AG08396 (cell line): ENCODE measurements around the gene DNAH12.
"Not testable (repeated sequence)": the region's sequence is repeated elsewhere in the genome, so short reads cannot be mapped to it uniquely, and the experiment has no call there.

ENCODE experiments used
- DNase-seq: peaks from one replicate; pipeline ENCODE4 v3.0.0; 2012; ENCODE audit warnings: low spot score, mixed read lengths

The DNAH12 gene

DNA sequence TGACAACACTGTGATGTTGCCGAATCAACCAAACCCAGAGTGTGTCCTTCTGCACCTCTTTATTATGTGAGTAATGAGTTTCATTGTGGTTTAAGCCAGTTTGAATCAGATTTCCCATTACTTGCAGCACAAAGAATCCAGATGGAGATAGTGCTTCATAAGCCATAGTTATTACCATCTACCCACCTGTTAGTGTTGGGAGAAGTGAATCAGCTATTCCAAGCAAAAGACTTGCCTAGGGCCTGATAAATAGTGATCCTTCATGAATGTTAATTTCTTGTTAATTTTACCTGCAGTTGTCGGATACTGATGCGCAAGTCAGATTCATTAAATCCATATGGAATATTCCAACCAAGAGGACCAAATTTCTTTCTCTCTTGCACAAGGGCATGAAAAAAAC, 229.9 kb downstream of the DNAH12 start:
- no peak for DNase-seq

- DNase-seq, result no peak
These were observed 234.3 kb downstream of the DNAH12 start for GRCh38 chr3:57309769-57310360.

DNA sequence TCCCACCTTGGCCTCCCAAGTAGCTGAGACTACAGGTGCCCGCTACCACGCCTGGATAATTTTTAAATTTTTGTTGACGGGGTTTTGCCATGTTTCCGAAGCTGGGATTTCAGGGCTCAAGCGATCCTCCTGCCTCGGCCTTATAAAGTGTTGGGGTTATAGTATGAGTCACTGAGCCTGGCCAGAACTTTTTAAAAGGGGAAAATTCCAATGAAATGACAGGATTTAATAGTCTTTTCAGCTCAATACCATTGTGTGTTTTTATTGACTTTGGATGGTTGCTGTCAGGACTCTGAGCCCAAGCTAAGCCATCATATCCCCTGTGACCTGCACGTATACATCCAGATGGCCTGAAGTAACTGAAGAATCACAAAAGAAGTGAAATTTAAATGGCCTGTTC, 240.6 kb downstream of the DNAH12 start:
- DNase-seq, result not testable (repeated sequence)

GRCh38 chr3:57298041-57298440, 246.1 kb downstream of the DNAH12 start:
- no peak for DNase-seq

- DNase-seq, result no peak
These were observed 251.1 kb downstream of the DNAH12 start for GRCh38 chr3:57292897-57293526.

GRCh38 chr3:57292159-57292896, 251.8 kb downstream of the DNAH12 start, which contains the start of gene ASB14:
Gene ASB14, minus strand, starts transcription at chr3:57292685. Its CDS starts 652 bp downstream, at chr3:57292033.
- DNase-seq, result no peak

- DNase-seq, result no peak
These were observed 255.7 kb downstream of the DNAH12 start for GRCh38 chr3:57288403-57288802.

DNA sequence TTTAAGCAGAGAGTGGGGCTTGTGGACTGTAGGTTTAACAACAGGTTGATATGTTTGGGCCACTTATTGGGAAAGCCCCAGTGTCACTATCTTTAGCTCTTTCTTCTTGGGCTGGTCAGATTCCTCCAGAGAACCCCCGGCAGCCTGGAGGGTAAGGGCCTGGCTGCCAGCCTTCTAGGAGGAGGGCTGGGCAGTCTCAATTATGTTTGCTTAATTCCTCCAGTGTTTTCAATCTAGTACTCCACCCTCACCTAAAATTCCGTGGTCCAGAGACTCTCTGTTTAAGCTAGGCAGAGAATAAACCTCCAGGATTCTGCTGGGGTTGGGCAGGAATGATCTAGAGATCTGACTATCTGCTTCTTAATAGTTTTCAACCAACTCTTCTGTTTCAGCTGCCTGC, 256.9 kb downstream of the DNAH12 start:
- DNase-seq, result no peak

DNA sequence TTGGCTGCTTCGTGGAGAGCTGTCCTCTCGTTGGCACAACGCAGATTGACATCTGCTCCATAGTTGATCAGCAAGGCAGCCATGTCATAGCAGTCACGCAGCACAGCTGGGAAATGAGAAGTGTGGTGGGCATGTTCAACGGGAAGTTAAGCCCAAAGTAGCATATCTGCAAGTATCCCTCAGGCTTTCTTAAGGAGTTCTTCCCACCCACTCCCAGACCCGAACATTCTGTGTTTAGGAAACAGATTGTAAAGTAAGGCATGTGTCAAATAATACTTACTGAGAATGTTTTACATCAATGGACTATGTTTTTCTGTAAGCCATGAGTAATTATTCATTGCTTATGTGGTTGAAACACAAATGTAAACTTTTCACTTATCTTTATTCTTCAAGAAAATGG, 260.8 kb downstream of the DNAH12 start:
- DNase-seq, result no peak

DNA sequence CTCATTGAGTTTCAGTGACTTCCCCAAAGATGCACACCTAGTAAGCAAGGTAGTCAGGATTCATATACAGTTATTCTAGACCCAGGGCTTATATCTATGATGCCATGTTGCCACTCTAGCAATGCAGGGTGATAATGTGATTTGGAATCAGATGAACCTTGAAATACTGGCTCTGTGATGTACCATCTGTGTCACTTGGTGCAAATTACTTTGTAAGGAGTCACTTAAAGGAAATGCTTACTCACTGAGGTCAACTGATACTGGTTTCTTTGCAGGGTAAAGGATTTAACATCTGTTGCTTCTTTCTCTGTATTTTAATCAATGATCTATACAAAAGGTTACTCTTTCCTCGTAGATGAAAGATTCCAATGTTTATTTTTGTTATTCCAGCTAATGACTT, 262.4 kb downstream of the DNAH12 start:
- no peak for DNase-seq

- DNase-seq, result no peak
These were observed 264.5 kb downstream of the DNAH12 start for GRCh38 chr3:57279685-57280084.

DNA sequence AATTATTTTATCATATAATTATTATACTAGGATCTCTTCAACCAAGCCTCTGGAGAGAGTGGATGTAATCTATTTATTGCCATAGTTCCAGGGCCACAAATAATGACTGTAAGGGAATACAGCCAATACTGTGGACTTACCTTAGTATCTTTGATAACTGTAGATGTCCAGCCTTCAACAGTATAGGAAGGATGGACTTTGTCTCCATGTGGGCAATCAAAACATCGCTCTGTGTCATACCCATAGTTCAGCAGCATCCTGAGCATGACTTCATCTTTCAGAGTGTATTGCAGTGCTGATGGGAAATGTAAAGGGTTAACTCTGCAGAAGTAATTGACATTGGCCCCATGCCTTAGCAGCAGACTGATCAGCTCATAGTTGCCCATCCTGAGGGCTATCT, 265.9 kb downstream of the DNAH12 start:
- DNase-seq, result no peak

DNA sequence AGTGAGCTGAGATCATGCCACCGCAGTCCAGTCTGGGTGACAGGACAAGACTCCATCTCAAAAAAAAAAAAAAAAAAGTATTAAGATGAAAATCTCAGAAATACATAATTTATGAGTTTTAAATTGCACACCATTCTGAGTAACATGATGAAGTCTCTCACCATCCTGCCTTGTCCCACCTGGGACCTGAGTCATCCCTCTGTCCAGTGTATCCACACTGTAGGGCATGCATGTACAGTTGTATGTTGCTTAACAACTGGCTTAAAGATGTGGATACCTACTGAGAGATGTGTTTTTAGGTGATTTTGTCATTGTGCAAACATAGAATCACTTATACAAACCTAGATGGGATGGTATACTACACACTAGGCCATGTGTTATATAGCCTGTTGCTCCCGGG, 268.8 kb downstream of the DNAH12 start:
- no peak for DNase-seq

- no peak for DNase-seq
These were observed 269.3 kb downstream of the DNAH12 start for GRCh38 chr3:57274845-57275244.

GRCh38 chr3:57268416-57268815, 275.7 kb downstream of the DNAH12 start:
- DNase-seq, result no peak

GRCh38 chr3:57261929-57262328, 282.2 kb downstream of the DNAH12 start:
- no peak for DNase-seq

DNA sequence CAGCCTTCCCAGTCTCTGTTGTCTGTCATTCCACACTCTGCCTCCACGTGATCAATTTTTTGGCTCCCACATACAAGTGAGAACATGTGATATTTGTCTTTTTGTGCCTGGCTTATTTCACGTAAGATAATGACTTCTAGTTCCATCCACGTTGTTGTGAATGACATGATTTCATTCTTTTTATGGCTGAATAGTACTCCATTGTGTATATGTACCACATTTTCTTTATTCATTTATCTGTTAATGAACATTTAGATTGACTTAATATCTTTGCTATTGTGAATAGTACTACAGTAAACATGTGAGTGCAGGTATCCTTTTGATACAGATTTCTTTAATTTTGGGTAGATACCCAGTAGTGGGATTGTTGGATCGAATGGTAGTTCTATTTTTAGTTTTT, 283.0 kb downstream of the DNAH12 start:
- DNase-seq, result no peak

DNA sequence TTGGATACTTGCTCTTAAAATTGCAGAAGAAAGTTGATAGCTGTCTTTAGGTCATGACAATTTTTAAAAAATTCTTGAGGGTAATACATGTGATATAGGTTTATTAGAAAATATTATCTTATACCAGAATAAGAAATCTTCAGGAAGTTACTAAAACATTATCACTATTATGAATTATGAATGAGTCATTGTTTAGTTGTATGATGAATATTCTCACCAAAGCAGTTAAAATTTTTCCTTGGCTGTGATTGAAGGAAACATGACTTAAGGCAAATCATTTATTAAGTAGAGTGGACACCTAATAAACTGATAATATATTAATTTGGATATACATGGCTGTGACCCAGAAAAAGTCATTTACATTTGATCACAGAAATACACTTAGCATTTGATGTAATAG, 286.5 kb downstream of the DNAH12 start:
- no peak for DNase-seq

GRCh38 chr3:57256844-57257243, 287.3 kb downstream of the DNAH12 start:
- DNase-seq, result no peak

DNA sequence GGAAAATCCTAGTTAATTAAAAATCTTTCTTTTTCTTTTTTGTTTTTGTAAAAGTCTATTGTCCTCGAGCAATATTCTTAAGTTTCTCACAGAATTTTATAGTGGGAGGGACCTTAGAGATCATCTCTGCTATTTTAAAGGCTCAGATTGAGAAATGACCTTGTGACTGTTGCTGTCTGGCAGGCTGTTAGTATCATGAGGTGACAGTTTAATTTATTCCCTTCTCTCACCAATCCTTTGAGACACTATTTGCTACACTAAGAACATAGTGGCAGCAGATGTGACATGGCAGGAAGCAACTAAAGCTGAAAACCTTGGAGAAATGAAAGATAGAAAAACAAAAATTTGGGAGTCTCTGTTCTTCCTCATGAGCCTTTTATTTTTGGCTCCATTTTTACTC, 291.7 kb downstream of the DNAH12 start:
- no peak for DNase-seq

GRCh38 chr3:57244946-57245345, 299.2 kb downstream of the DNAH12 start:
- no peak for DNase-seq
